Fibroblast of skin of right biceps (primary cell): ENCODE data around the gene TSPEAR.
"Not testable (repeated sequence)": the region's sequence is repeated elsewhere in the genome, so short reads cannot be mapped to it uniquely, and the experiment has no call there.

ENCODE experiments used
- DNase-seq: peaks from one replicate; pipeline ENCODE4 v3.0.0-alpha.2; 2013

Gene TSPEAR

DNA sequence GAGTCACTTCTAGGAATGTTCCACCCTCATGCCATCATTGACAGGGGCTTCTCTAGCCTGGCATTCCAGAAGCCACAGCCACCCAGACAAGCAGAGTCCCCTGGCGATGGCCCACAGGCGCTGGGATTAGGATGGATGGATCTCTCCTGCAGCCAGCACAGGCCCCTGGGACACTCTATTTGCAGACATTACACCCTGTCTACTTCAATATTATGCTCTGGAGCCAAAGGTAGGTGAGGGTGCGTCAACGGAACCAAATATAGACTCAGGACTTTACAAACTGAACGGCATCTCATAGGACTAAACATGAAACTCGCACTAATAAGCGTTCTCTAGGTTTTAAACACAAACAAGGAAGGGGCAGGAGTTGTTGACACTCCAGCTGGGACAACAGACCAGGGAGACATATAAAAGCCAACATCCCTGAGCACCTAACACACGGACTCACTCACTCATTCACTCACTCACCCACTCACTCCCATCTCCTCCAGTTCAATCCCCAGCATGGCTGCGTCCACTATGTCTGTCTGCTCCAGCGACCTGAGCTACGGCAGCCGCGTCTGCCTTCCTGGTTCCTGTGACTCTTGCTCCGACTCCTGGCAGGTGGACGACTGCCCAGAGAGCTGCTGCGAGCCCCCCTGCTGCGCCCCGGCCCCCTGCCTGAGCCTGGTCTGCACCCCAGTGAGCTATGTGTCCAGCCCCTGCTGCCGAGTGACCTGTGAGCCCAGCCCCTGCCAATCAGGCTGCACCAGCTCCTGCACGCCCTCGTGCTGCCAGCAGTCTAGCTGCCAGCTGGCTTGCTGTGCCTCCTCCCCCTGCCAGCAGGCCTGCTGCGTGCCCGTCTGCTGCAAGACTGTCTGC, 111.0 kb downstream of the TSPEAR start, which contains the start of gene KRTAP10-7:
KRTAP10-7 (plus strand) TSS at position 480 of the 861 bp plus-strand sequence; CDS start at position 505, 25 bp downstream.
- DNase-seq = not testable (repeated sequence)

DNA sequence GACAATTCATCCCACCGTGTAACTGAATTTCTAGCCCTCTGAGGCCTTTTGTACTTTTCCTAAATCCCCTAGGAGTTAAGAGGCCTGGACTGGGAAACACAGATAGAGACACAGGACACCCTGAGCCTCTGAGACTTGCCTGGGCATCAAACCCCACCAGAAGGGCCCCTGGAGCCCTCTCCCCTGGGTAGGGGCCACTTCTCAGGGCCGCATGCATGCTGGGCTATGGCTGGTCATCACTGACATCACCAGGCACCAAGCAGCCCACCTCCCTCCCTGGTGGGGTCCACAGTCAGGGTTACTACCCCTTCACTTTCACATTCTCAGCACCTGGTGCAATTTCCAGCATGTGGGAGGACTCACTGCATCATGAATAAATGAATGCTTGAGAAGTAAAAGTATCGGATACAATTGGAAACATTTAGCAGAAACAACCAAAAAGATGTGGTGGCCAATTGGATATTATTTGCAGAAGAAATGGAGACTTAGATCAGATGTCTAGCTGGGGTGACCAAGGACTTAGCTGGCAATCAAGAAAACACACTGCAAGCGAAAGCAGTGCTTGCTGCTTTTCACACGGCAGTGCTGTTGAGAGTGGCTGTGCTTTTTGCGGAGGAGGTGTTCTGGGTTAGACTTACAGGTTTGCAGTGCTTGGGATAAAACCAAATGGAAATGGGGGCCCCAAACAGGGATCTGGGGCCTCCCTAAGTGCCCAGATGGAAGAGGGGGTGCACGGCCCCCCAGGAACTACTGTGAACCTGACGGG, 111.9 kb downstream of the TSPEAR start:
- no peak for DNase-seq

DNA sequence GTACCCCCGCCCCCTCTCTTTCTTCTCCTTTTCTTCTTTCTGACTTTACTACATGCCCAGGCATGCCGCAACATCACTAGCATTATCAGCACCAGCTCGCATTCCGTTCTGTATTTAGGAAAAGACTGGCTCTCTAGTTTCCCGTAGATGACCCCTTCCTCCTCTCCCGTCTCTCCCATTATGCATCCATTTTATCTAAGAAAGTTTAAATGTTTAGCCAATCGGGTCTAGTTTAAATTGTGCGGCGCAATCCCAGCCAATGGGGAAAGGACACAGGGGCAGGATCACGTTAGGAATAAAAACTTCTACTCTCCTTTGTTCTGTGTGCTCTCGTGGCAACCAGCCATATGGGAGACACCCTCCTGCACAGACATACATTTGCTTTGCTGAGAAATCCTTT, 113.3 kb downstream of the TSPEAR start:
- no peak for DNase-seq

DNA sequence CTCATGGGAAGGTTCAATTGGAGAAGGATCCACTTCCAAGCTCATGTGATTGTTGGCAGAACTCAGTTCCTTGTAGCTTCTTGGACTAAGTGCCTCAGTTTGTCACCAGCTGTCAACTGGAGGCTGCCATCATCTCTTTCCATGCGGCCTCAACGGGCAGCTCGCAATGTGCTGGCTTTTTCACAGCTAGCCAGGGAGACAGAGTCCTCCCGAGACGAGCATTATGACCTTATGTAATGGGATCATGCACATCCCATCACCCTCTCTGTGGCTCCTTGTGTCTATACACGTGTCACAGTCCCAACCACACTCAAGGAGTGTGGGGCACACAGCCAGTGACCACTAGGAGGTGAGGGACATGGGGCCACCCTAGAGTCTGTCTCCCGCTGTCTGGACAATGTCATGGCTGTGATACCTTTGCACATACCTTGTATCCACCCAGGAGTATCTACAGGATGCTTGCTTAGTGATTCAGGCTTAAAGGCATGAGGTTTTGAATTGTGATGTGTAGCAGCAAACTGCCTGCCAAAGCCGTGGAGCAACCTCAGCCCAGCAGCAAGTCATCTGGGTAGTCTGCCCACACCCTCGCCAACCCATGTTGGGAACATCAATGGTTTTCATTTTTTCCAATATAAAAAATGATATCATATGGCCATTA, 115.2 kb downstream of the TSPEAR start:
- no peak for DNase-seq

DNA sequence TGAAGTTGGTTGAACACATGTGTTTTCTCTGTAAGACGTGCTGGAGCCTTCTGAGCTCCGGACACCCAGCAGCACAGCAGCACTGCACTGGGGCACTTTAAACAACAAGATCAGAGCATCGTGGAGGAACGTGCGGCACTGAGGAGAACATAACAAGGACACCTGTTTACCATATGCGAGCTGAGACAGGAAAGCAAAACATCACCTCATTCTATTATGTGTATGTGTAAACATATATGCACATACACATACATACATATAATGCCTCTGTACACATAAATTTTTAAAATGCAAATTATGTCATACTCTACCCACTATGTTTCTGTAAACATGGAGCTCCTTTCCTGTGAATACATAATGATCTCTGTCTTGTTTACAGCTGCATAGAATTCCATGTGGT, 115.8 kb downstream of the TSPEAR start:
- DNase-seq = no peak

DNA sequence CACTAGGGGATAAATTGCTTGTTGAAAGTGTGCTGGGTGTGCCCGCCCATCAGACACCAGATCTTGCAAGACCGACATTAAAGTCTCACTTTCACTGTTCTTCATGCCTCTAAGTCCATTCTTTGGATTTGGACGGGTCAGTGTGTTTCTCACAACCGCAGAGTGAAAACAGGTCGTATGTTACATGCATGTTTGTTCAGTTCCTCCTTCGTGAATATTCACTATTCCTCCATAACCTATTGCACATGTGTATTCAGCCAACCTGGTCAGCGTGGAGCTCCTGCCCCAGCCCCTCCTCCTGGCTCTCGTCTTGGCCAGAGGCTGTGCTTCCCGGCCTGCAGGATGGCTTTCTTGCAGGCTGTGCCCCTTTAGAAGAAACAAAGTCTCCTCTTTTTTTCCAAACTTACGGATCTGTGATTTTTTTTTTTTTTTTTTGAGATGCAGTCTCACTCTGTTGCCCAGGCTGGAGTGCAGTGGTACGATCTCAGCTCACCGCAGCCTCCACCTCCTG, 116.9 kb downstream of the TSPEAR start:
- no peak for DNase-seq

DNA sequence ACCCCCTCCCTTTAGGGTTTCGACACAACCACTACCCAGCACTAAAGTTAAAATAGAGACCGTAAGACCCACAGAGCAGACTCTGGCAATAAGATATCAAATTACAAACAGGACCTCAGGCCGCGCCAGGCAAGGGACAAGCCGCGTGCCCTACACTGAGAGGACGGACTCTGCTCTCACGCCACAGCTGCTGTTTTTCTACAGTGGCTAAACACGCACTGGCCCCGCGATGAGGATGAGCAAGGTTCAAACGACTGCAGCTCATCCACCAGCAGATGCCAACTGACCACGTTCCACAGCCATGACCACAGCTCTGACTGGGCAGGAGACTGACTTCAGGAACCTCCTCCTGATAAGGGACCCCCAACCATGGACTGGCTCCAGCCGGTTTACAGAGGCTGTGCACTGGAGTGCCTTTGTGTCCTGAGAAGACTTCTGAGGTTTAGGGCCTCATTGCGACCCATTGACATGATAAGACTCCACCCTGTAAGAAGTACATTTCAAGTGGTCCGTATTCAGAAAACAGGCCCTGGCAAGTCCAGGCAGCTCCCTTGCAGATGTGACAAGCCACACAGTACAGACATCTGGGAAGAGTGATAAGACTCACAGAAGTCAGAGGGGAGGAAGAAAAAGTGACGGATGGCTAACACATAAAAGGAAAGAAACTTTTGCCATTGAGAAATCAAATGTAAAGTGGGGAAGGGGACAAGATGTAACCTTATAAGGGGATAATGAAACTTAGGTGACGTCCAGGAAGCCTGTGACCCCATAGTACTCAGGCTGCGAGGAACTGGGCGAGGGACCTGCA, 117.6 kb downstream of the TSPEAR start:
- DNase-seq = no peak

DNA sequence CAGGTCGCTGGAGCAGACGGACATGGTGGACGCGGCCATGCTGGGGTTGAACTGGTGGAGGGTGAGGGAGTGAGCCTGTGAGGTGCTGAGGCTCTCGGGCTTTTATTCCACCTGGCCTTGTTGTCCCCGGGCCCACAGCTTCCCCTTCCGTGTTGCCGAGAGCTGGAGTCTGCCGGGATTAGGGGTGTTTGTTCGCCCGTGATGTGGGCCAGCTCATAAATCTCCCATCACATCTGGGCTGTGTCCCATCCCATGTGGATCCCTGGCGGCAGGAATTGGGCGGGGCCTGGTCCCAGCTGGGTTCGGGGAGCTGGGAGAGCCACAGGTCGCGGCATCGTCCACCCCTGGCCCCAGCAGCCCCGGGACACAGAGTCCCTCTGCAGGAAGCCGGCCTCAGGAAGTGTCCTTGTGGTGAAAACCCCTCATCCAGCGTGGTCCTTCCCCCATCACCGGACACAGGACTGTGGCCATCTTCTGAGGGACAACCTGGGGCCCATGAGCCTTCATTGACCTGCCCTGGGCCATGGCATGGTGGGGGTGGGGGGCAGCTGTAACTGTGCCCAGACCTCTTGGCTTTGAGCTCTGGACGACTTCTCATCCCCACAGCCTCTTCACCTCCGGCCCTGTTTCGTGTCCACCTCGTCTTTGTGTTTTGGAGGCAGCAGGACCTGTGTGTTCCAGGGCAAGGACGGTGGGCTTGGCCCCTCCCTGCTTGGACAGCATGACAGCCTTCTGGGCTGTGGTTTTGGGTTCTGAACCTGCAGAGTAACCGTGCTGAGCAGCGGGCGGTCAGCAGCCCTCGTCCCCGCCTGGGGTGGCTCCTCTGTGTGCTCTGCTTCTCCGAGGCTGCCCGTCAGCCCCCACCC, 118.7 kb downstream of the TSPEAR start, which contains the start of gene KRTAP10-6:
KRTAP10-6 (minus strand) TSS at position 60 of the 866 bp plus-strand sequence; CDS start at position 39, 21 bp downstream.
- no peak for DNase-seq

DNA sequence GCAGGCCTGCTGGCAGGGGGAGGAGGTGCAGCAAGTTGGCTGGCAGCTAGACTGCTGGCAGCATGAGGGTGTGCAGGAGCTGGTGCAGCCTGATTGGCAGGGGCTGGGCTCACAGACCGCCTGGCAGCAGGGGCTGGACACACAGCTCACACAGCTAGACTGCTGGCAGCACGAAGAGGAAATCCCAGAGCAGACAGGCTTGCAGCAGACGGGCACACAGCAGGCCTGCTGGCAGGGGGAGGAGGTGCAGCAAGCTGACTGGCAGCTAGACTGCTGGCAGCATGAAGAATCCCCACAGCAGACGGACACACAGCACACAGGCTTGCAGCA, 119.6 kb downstream of the TSPEAR start:
- DNase-seq = not testable (repeated sequence)

DNA sequence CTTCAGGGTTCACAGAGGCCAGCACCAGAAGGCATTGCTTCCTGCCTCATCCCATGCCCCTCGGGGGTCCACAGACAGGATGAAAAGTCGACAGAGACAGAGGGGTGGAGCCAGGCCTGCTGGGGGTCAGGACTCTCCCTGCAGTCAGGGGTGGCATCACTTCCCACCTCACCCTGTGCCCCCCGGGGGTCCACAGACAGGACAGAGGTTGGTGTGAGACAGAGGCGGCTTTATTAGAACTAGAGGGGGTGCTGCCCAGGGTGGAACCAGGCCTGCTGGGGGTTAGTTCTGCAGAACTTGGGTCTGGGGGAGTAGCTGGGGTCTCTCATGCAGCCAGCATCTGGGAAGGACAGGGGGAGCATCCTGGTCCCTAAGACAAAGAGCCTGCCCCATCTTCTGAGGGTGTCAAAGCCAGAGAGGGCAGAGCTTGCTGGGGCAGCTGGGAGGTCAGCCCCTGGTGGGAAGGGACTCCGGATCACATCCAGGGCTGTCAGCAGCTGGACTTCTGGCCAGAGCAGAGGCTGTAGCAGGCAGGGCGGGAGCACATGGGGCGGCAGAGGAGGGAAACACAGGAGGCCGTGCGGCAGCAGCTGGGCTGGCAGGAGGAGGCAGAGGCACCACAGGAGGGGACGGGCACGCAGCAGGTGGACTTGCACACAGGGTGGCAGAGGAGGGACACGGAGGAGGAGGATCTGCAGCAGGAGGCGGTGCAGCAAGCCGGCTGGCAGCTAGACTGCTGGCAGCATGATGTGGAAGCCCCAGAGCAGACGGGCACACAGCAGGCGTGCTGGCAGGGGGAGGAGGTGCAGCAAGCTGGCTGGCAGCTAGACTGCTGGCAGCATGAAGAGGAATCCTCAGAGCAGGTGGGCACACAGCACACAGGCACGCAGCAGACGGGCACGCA, 120.2 kb downstream of the TSPEAR start:
- not testable (repeated sequence) for DNase-seq

DNA sequence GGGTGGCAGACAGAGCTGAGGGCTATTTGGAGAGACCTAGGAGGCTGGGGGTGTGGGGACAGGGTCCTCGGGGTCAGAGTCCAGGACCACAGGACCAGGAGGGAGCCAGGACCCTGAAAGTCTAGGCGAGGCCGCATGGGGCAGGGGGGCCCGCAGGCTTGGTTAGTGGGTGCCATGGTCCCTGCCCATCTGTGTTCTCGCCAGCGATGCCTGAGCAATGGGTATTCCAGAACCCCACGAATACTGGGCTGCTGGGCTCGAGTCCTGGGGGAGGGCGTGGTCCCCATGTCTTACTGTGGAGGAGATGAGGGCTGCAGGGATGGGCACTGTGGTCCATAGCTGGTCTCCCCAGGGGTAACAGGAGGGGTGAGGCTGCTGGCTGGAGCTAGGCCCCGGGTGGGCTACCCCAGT, 121.1 kb downstream of the TSPEAR start:
- no peak for DNase-seq

DNA sequence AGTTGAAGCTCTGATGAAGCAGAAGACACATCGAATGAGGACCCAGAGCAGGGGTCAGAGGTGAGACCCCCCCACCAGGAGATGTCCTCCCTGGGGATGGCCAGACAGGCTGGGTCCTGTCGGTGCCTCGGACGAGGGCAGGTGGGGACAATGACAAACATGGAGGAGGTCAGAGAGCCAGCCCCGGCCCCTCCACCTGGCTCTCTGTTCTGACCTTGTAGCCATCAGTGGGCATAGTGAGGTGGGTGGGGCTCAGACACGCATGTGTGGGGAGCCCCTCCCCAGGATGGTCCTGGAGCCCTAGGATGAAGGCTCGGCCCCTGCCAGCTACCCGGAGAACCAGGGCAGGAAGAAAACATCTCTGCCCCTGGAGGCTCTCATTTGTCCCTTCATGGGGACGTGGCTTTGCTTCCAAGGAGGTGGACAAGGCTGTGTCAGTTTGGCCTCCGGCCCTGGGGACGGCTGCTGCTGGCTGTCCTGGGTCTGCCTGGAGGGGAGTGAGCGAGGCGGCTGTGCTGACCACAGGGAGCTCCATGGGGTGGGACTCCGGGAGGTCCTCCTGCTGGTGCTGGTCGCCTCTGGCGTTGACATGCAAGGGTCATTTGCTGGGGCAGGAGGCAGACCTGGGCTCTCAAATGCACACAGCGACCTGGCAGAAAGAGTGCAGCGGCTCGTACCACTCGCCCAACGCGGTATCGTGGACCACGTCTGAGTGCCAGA, 121.6 kb downstream of the TSPEAR start:
- no peak for DNase-seq

DNA sequence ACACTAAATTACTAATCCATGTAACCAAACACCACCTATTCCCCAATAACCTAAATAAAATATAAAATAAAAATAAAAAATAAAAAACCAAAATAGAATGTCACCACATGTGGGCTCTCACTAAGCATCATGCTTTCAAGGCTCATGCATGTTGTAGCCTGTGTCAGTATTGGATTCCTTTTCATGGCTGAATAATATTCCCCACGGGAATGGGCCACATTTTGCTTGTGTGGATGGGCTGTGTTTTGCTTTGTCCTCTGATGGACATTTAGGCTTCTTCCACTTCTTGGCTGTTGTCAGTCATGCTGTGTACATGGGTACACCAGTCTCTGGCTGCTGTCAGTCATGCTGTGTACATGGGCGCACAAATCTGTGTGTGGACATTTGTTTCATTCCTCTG, 122.3 kb downstream of the TSPEAR start:
- no peak for DNase-seq

DNA sequence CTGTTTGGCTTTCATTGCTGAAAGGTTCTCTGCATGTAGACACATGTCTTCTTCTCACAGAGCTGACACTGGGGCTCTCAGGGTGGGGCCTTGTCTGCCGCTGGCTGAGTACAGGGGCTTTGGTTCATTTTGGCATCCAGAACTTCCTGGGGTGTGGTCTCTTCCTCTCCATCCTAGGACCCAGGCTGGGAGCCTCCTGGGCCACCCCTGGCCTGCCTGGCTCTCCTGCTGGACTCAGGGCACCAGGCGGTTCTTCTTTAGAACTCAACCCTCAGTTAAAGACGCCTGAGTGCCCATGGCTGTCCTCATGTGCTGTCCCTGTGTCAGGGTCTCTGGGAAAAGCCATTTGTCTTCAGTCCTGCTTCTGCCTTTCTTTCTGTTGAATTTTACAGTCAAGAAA, 125.5 kb downstream of the TSPEAR start:
- DNase-seq = no peak

DNA sequence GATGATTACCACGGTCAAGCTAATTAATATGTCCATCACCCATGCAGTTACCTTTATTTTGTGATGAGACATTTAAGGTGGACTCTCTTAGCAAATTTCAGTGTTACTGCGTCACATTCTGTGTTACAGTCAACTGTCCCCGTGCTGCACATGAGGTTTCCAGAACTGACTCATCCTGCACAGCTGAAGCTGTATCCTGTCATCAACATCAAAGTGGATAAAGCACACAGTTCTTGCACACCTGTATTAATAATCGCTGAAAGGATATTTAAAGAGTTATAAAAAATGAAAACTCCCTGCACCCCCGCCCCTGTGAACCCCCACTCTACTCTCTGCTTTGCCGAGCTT, 127.6 kb downstream of the TSPEAR start:
- DNase-seq = no peak

DNA sequence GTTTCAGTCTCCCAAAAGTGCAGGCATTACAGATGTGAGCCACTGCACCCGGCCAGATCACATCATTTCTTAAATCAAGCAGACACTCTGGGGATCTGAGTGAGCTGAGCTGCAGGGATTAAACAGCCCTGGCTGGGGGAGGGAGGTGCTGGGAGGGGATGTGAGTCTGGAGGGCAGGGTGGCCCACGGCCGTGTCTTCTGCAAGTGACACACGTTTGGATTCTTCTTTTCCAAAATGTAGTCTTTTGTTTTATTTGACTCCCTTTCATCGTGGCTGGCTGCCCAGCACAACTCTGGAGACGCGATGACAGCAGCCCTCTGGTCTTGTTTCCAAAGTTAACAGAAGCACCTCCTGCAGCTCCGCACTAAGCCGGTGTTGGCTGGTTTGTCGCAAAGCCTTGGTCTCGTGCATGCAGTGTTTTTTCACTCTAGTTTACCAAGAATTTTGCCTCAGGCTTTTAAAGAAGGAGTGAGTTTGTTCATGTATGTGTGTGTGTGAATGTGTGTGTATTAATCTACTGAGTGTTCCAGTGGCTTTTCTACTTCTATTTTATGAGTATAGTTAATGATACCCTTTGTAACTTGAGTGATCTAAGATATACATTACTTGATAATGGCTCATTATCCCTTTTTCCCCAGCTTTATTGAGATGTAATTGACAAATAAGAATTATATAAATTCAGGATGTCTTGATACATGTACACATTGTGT, 128.1 kb downstream of the TSPEAR start:
- no peak for DNase-seq

DNA sequence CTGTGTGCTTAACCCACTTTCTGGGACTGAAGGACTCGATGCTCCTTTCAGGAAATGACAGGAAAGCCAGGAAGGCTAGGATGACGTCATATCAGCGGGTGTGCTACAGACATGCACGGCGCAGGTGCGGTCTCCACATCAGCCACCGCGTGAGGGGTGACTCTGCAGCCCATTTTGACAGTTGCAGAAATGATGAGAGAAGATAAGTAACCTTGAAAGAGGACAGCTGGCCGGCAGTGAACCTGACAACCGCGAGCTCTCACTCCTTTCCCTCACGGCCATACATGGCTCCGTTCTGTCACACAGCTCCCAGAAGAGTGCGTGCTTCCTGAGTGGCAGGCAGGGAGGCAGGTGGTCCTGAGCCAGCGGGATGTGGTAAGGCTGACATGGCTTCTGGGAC, 129.3 kb downstream of the TSPEAR start:
- no peak for DNase-seq

DNA sequence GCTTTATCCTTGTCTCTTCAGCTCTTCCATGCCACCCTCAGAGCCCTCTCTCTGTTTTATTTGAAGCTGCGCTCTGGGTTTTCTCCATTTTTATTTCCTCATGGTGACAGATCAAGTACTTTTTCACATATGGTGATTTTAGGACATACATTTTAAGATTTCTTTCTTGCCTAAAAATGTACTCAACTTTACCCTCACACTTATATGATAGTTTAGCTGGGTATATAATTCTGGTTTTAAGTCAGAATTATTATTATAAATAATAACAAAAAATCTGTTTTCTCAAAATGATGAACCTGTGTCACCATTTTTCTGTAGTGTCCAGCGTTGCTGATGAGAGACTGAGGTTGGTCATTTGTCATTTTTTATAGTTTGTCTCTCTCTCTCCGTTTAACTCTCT, 130.2 kb downstream of the TSPEAR start:
- DNase-seq = no peak

DNA sequence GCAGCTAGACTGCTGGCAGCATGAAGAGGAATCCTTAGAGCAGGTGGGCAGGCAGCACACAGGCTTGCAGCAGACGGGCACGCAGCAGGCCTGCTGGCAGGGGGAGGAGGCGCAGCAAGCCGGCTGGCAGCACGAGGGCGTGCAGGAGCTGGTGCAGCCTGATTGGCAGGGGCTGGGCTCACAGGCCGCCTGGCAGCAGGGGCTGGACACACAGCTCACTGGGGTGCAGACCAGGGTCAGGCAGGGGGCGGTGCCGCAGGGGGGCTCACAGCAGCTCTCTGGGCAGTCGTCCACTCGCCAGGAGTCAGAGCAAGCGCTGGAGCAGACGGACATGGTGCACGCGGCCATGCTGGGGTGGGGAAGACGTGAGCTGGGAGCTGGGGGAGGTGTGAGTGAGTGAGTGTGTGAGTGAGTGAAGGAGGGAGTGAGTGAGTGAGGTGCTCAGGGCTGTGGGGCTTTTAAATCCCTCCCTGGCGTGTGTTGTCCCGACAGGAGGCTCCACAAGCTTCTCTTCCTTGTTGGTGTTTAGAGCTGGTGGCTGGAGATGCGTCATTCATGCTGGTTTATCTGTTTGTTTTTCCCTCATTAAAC, 131.0 kb downstream of the TSPEAR start, which contains the start of gene KRTAP10-5:
KRTAP10-5 (minus strand) TSS at position 374 of the 591 bp plus-strand sequence; CDS start at position 348, 26 bp downstream.
- DNase-seq = not testable (repeated sequence)
